Type B pancreatic cell (in vitro differentiated cells): Measurements from ENCODE around the gene CUX1. TPM values are rescaled to one million over a fixed set of nuclear protein-coding genes. Genes with fewer than 3 reads are reported as not detected.
"Not testable (repeated sequence)": the region's sequence is repeated elsewhere in the genome, so short reads cannot be mapped to it uniquely, and the experiment has no call there.

Experiments used
- DNase-seq: peaks from one replicate; pipeline ENCODE4 v3.0.0; 2021; ENCODE audit warnings: mixed read lengths; ENCODE audit not compliant: unreplicated experiment; ENCODE audit errors: extremely low spot score
- H3K27ac Mint-ChIP-seq: 2 replicates; pipeline ENCODE4 v1.8.0; 2021; ENCODE audit warnings: mild to moderate bottlenecking, mixed read lengths
- H3K27me3 Mint-ChIP-seq: 2 replicates; pipeline ENCODE4 v1.8.0; 2021; ENCODE audit warnings: mixed read lengths
- H3K36me3 Mint-ChIP-seq: 2 replicates; pipeline ENCODE4 v1.8.0; 2021; ENCODE audit warnings: mixed read lengths
- H3K4me1 Mint-ChIP-seq: one replicate; pipeline ENCODE4 v1.8.0; 2021; ENCODE audit warnings: mixed read lengths; ENCODE audit not compliant: unreplicated experiment
- H3K4me3 Mint-ChIP-seq: 2 replicates; pipeline ENCODE4 v1.8.0; 2021; ENCODE audit warnings: mild to moderate bottlenecking, mixed read lengths
- H3K9me3 Mint-ChIP-seq: 2 replicates; pipeline ENCODE4 v1.8.0; 2021; ENCODE audit warnings: mixed read lengths
- CTCF ChIP-seq: fragments of 200-600 bp; sonication (generic); conservative IDR thresholded peaks from 2 replicates; pipeline ENCODE4 v1.5.0; 2021; ENCODE audit warnings: antibody characterized with exemption, mild to moderate bottlenecking
- total RNA-seq: library from RNA; stranded (reverse); gene quantifications from 2 replicates; pipeline ENCODE4 v1.2.1, GENCODE V29; 2021; ENCODE audit warnings: low replicate concordance

The CUX1 gene
- total RNA-seq, 1 donor from 2014 or later = 76.4 TPM

- no peak overlapping the region for H3K4me3 Mint-ChIP-seq
- H3K27me3 Mint-ChIP-seq = no peaks in the 10 kb centered on the region
- no peak for TF ChIP-seq CTCF
- H3K36me3 Mint-ChIP-seq = peaks cover 5% of the 10 kb centered on the region
- H3K27ac Mint-ChIP-seq = peak overlapping the region; percentile 36
- no peak for DNase-seq
- H3K9me3 Mint-ChIP-seq = no peaks in the 10 kb centered on the region
- peaks cover 5% of the 10 kb centered on the region for H3K4me1 Mint-ChIP-seq
These were observed 212.2 kb downstream of the CUX1 start for GRCh38 chr7:102029616-102030015.

- DNase-seq = no peak
- no peak overlapping the region for H3K4me3 Mint-ChIP-seq
- no peak for TF ChIP-seq CTCF
- H3K4me1 Mint-ChIP-seq = no peaks in the 10 kb centered on the region
- H3K36me3 Mint-ChIP-seq = peaks cover 5% of the 10 kb centered on the region
- no peaks in the 10 kb centered on the region for H3K27me3 Mint-ChIP-seq
- H3K9me3 Mint-ChIP-seq = no peaks in the 10 kb centered on the region
- H3K27ac Mint-ChIP-seq = no peak overlapping the region
These were observed 213.3 kb downstream of the CUX1 start for GRCh38 chr7:102030696-102031095.

- Mint-ChIP-seq H3K4me3 (no peak overlapping the region), H3K9me3 (no peaks in the 10 kb centered on the region), H3K36me3 (peaks cover 18% of the 10 kb centered on the region), H3K4me1 (peaks cover 6% of the 10 kb centered on the region), H3K27me3 (no peaks in the 10 kb centered on the region), H3K27ac (no peak overlapping the region)
- DNase-seq = no peak
- TF ChIP-seq CTCF = no peak
These were observed 219.5 kb downstream of the CUX1 start for GRCh38 chr7:102036958-102037357.

GRCh38 chr7:102039706-102040105 is 222.3 kb downstream of the CUX1 start:
- no peak for DNase-seq
- Mint-ChIP-seq H3K4me1 (peaks cover 11% of the 10 kb centered on the region), H3K27ac (no peak overlapping the region), H3K4me3 (no peak overlapping the region), H3K36me3 (peaks cover 18% of the 10 kb centered on the region), H3K27me3 (no peaks in the 10 kb centered on the region), H3K9me3 (no peaks in the 10 kb centered on the region)
- TF ChIP-seq CTCF = no peak

GRCh38 chr7:102040569-102040968 is 223.1 kb downstream of the CUX1 start:
- no peak for TF ChIP-seq CTCF
- no peak overlapping the region for H3K4me3 Mint-ChIP-seq
- no peak for DNase-seq
- no peaks in the 10 kb centered on the region for H3K9me3 Mint-ChIP-seq
- H3K36me3 Mint-ChIP-seq = peaks cover 18% of the 10 kb centered on the region
- no peaks in the 10 kb centered on the region for H3K27me3 Mint-ChIP-seq
- no peak overlapping the region for H3K27ac Mint-ChIP-seq
- H3K4me1 Mint-ChIP-seq = peaks cover 19% of the 10 kb centered on the region

- no peaks in the 10 kb centered on the region for H3K9me3 Mint-ChIP-seq
- H3K36me3 Mint-ChIP-seq = peaks cover 14% of the 10 kb centered on the region
- H3K4me3 Mint-ChIP-seq = no peak overlapping the region
- peaks cover 23% of the 10 kb centered on the region for H3K4me1 Mint-ChIP-seq
- DNase-seq = no peak
- no peaks in the 10 kb centered on the region for H3K27me3 Mint-ChIP-seq
- no peak overlapping the region for H3K27ac Mint-ChIP-seq
- TF ChIP-seq CTCF = no peak
These were observed 224.7 kb downstream of the CUX1 start for GRCh38 chr7:102042016-102042656.

- H3K27me3 Mint-ChIP-seq, H3K27ac Mint-ChIP-seq, H3K9me3 Mint-ChIP-seq, H3K4me3 Mint-ChIP-seq, DNase-seq: not testable (repeated sequence)
- H3K4me1 Mint-ChIP-seq = peaks cover 23% of the 10 kb centered on the region
- peaks cover 14% of the 10 kb centered on the region for H3K36me3 Mint-ChIP-seq
These were observed 225.4 kb downstream of the CUX1 start for GRCh38 chr7:102042796-102043195.
